GM23338 (cell line): ENCODE results near the gene PACS1. TPM values are rescaled to one million over a fixed set of nuclear protein-coding genes. Genes with fewer than 3 reads are reported as not detected.
A peak's percentile ranks its signal among the peaks of the same experiment; 100 is the strongest.

Experiments
- ATAC-seq: fragments of 200-7000 bp; cut with Tn5 transposase; 3 replicates; pipeline ENCODE4 v1.9.1; 2020
- DNase-seq: peaks from one replicate; pipeline ENCODE4 v3.0.0-alpha.2; 2015; ENCODE audit warnings: low spot score
- H2AFZ ChIP-seq: fragments of 200-600 bp; sonication (generic); 2 replicates; pipeline ENCODE4 v1.8.0; 2016; ENCODE audit warnings: antibody characterized with exemption, mild to moderate bottlenecking, moderate library complexity
- H3F3A ChIP-seq: fragments of 200-600 bp; sonication (generic); replicated peaks from 2 replicates; pipeline ENCODE4 v1.8.0; 2017; ENCODE audit warnings: antibody characterized with exemption, mixed run types, low read depth
- H3K27ac ChIP-seq: fragments of 200-600 bp; sonication (generic); 2 replicates; pipeline ENCODE4 v1.6.1; 2016; ENCODE audit warnings: low read depth
- H3K27me3 ChIP-seq: fragments of 200-600 bp; sonication (generic); 2 replicates; pipeline ENCODE4 v1.8.0; 2016; ENCODE audit warnings: mild to moderate bottlenecking, mixed run types, moderate library complexity; ENCODE audit not compliant: insufficient read depth
- H3K36me3 ChIP-seq: fragments of 200-600 bp; sonication (generic); 2 replicates; pipeline ENCODE4 v1.8.0; 2016; ENCODE audit warnings: mild to moderate bottlenecking; ENCODE audit not compliant: insufficient read depth
- H3K4me1 ChIP-seq: fragments of 200-600 bp; sonication (generic); 2 replicates; pipeline ENCODE4 v1.8.0; 2016; ENCODE audit warnings: mild to moderate bottlenecking, moderate library complexity; ENCODE audit not compliant: insufficient read depth
- H3K4me2 ChIP-seq: fragments of 200-600 bp; sonication (generic); 2 replicates; pipeline ENCODE4 v1.7.1; 2017; ENCODE audit warnings: mixed run types
- H3K4me3 ChIP-seq: fragments of 200-600 bp; sonication (generic); 2 replicates; pipeline ENCODE4 v1.6.1; 2016; ENCODE audit warnings: mixed run types
- H3K79me2 ChIP-seq: fragments of 200-600 bp; sonication (generic); replicated peaks from 2 replicates; pipeline ENCODE4 v1.8.0; 2017; ENCODE audit warnings: mild to moderate bottlenecking; ENCODE audit not compliant: insufficient read depth
- H3K9me2 ChIP-seq: fragments of 200-600 bp; sonication (generic); 2 replicates; pipeline ENCODE4 v1.8.0; 2017; ENCODE audit not compliant: insufficient read depth
- H4K20me1 ChIP-seq: fragments of 200-600 bp; sonication (generic); replicated peaks from 2 replicates; pipeline ENCODE4 v1.8.0; 2017; ENCODE audit warnings: mild to moderate bottlenecking; ENCODE audit not compliant: insufficient read depth
- H3K27ac Mint-ChIP-seq: 2 replicates; pipeline ENCODE4 v1.8.0; 2020; ENCODE audit warnings: inconsistent platforms, mild to moderate bottlenecking, moderate library complexity, mixed read lengths
- H3K27me3 Mint-ChIP-seq: 3 replicates; pipeline ENCODE4 v1.8.0; 2022; ENCODE audit warnings: low read depth, mild to moderate bottlenecking, moderate library complexity, mixed read lengths, inconsistent platforms; ENCODE audit not compliant: insufficient read depth, poor library complexity
- H3K36me3 Mint-ChIP-seq: 3 replicates; pipeline ENCODE4 v1.8.0; 2021; ENCODE audit warnings: low read depth, mild to moderate bottlenecking, inconsistent platforms, moderate library complexity, mixed read lengths
- H3K4me1 Mint-ChIP-seq: 3 replicates; pipeline ENCODE4 v1.8.0; 2020; ENCODE audit warnings: mild to moderate bottlenecking, inconsistent platforms, mixed read lengths
- H3K4me3 Mint-ChIP-seq: 3 replicates; pipeline ENCODE4 v1.8.0; 2021; ENCODE audit warnings: moderate library complexity, mild to moderate bottlenecking, inconsistent platforms, mixed read lengths
- H3K9me3 Mint-ChIP-seq: 3 replicates; pipeline ENCODE4 v1.8.0; 2020; ENCODE audit warnings: moderate library complexity, mild to moderate bottlenecking, inconsistent platforms, mixed read lengths
- CREB1 ChIP-seq: fragments of 250-450 bp; sonication (Bioruptor Pico); IDR thresholded peaks from 2 replicates; pipeline ENCODE4 v1.5.0; 2020; ENCODE audit warnings: low read depth, mild to moderate bottlenecking, moderate library complexity
- REST ChIP-seq: IDR thresholded peaks from one replicate; pipeline ENCODE4 v1.6.1; 2018; ENCODE audit warnings: antibody characterized with exemption; ENCODE audit not compliant: unreplicated experiment
- STAT1 ChIP-seq: IDR thresholded peaks from one replicate; pipeline ENCODE4 v1.6.1; 2016; ENCODE audit warnings: antibody characterized with exemption; ENCODE audit not compliant: unreplicated experiment
- ZNF114 ChIP-seq: fragments of 250-450 bp; sonication (Bioruptor Pico); IDR thresholded peaks from 2 replicates; pipeline ENCODE4 v1.5.0; 2020; ENCODE audit warnings: mild to moderate bottlenecking, moderate library complexity
- polyA plus RNA-seq: library from polyadenylated mRNA; unstranded; fragments of >200 nt; fragmentation: Nextera tagmentation; extraction: Ambion mirVana; gene quantifications from 2 replicates; pipeline ENCODE4 v1.2.1, GENCODE V29; 2016
- total RNA-seq: library from RNA; depleted of rRNA; stranded (reverse); fragments of >200 nt; shearing (Covaris generic); gene quantifications from 2 replicates; pipeline ENCODE4 v1.2.3, GENCODE V29; 2014
- TF ChIP-seq, protein P1 (sequence below): IDR thresholded peaks from 2 replicates; pipeline ENCODE4 v1.6.1; 2016; ENCODE audit warnings: antibody characterized with exemption
- TF ChIP-seq, protein P2 (sequence below), 2 experiments: fragments of 200-600 bp in 1 of 2; sonication (generic) in 1 of 2; conservative IDR thresholded peaks; 2 replicates each; pipeline versions ENCODE4 v1.5.1 to v1.6.1; 2016 to 2017; ENCODE audit warnings: antibody characterized with exemption in 2 of 2, low read depth in 2 of 2, mild to moderate bottlenecking in 2 of 2, moderate library complexity in 1 of 2

Gene PACS1
- total and polyA plus RNA-seq, 2 experiments from 2014 or later: 8.0 to 37.5 TPM

DNA sequence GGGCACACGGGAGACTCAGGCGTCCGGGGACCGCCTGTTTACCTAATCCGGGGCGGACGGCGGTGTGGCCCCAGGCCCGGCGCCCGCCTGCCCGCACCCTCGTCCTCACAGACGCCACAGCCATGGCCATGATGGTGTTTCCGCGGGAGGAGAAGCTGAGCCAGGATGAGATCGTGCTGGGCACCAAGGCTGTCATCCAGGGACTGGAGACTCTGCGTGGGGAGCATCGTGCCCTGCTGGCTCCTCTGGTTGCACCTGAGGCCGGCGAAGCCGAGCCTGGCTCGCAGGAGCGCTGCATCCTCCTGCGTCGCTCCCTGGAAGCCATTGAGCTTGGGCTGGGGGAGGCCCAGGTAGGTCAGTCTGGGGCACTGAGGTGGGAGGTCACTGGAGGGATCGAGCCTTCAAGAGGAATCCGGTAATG, 188.4 kb downstream of the PACS1 start (continued):
- TF ChIP-seq, protein P1, sequence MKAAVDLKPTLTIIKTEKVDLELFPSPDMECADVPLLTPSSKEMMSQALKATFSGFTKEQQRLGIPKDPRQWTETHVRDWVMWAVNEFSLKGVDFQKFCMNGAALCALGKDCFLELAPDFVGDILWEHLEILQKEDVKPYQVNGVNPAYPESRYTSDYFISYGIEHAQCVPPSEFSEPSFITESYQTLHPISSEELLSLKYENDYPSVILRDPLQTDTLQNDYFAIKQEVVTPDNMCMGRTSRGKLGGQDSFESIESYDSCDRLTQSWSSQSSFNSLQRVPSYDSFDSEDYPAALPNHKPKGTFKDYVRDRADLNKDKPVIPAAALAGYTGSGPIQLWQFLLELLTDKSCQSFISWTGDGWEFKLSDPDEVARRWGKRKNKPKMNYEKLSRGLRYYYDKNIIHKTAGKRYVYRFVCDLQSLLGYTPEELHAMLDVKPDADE: no peak
- TF ChIP-seq, protein P2, sequence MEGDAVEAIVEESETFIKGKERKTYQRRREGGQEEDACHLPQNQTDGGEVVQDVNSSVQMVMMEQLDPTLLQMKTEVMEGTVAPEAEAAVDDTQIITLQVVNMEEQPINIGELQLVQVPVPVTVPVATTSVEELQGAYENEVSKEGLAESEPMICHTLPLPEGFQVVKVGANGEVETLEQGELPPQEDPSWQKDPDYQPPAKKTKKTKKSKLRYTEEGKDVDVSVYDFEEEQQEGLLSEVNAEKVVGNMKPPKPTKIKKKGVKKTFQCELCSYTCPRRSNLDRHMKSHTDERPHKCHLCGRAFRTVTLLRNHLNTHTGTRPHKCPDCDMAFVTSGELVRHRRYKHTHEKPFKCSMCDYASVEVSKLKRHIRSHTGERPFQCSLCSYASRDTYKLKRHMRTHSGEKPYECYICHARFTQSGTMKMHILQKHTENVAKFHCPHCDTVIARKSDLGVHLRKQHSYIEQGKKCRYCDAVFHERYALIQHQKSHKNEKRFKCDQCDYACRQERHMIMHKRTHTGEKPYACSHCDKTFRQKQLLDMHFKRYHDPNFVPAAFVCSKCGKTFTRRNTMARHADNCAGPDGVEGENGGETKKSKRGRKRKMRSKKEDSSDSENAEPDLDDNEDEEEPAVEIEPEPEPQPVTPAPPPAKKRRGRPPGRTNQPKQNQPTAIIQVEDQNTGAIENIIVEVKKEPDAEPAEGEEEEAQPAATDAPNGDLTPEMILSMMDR (conservative IDR thresholded peaks at IDR 0.05; ENCODE audit: low read depth in 2 of 2): no peak
- TF ChIP-seq CREB1 (CRISPR knock-in tag): no peak

DNA sequence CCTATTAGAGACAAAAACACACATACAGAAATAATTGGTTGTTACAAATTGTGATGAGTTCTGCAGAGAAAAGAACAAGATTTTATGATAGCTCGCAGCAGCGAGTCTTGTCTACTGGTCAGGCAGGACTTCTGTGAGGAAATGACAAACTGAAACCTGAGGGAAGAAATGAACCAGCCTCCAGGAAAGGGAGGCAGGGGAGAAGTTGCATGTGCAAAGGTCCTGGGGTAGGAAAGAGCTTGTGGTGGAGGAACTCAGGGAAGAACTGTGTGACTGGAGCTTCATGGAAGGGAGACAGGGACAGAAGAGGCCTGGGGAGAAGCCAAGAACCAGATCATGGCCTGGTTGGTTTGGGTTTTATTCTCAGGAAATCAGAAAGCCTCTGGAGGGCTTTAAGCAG, 189.2 kb downstream of the PACS1 start:
- H3K27me3 ChIP-seq: no peaks in the 10 kb centered on the region
- peaks cover 21% of the 10 kb centered on the region for H3F3A ChIP-seq
- peak overlapping the region; percentile 92 for H3K4me2 ChIP-seq
- H3K4me1 ChIP-seq: peaks cover 19% of the 10 kb centered on the region
- peaks cover 32% of the 10 kb centered on the region for H3K36me3 Mint-ChIP-seq
- TF ChIP-seq STAT1: no peak
- TF ChIP-seq ZNF114 (CRISPR knock-in tag): no peak
- TF ChIP-seq CREB1 (CRISPR knock-in tag): no peak
- TF ChIP-seq REST: no peak
- TF ChIP-seq, protein P1: no peak
- DNase-seq: no peak
- no peak overlapping the region for H2AFZ ChIP-seq
- H3K4me1 Mint-ChIP-seq: peaks cover 14% of the 10 kb centered on the region
- H3K4me3 ChIP-seq: peak overlapping the region; percentile 95
- peaks cover 17% of the 10 kb centered on the region for H3K27me3 Mint-ChIP-seq
- H3K9me3 Mint-ChIP-seq: no peaks in the 10 kb centered on the region; the same call in 2 of the 3 replicates
- peaks cover 8% of the 10 kb centered on the region; the same call in 1 of the 2 replicates for H4K20me1 ChIP-seq
- H3K9me2 ChIP-seq: no peaks in the 10 kb centered on the region
- H3K4me3 Mint-ChIP-seq: peak overlapping the region; percentile 91
- peaks cover 11% of the 10 kb centered on the region; the same call in 1 of the 2 replicates for H3K79me2 ChIP-seq
- H3K27ac Mint-ChIP-seq: no peak overlapping the region
- no peak overlapping the region for H3K27ac ChIP-seq
- 0 out of 2 replicates have a peak, but pooled peaks cover 9% of the 10 kb centered on the region for H3K36me3 ChIP-seq
- ATAC-seq: no peak
